IMR-90 (cell line): ENCODE results near the gene C3orf52. TPM values are rescaled to one million over a fixed set of nuclear protein-coding genes. Genes with fewer than 3 reads are reported as not detected.

Experiments
- ATAC-seq: fragments of 200-7000 bp; cut with Tn5 transposase; 2 replicates; pipeline ENCODE4 v1.9.1; 2020; ENCODE audit warnings: low read depth, mild to moderate bottlenecking, moderate library complexity
- BruUV-seq: library from RNA; stranded (reverse); fragments of 400-500 nt; replicated peaks from 2 replicates; lab custom pipeline; 2021; lab: Mats Ljungman, UMichigan
- CTCF ChIA-PET: fragments of 300-600 bp; formaldehyde crosslinking; extraction: SDS; loops from one replicate; lab custom pipeline; 2021; ENCODE audit warnings: antibody characterized with exemption; lab: Yijun Ruan, JAX
- POLR2A ChIA-PET: fragments of 300-600 bp; sonication (Branson Sonifier 250); formaldehyde crosslinking; loops from one replicate; lab custom pipeline; 2022; ENCODE audit warnings: antibody characterized with exemption; ENCODE audit not compliant: unreplicated experiment; lab: Charles Lee
- DNase-seq: peaks from one replicate; pipeline ENCODE4 v3.0.0; 2013
- H2AFZ ChIP-seq: replicated peaks from 2 replicates; pipeline ENCODE3; 2013; ENCODE audit warnings: low read length, mild to moderate bottlenecking; ENCODE audit not compliant: poor library complexity
- H2AK5ac ChIP-seq: 2 replicates; pipeline ENCODE4 v1.6.1; 2013; ENCODE audit warnings: low read depth, low read length, inconsistent platforms
- H2AK9ac ChIP-seq: replicated peaks from 2 replicates; pipeline ENCODE3; 2013; ENCODE audit warnings: mild to moderate bottlenecking, low read depth, low read length, moderate library complexity; ENCODE audit not compliant: poor library complexity
- H2BK120ac ChIP-seq: 2 replicates; pipeline ENCODE4 v1.6.1; 2013; ENCODE audit warnings: low read depth, low read length, inconsistent platforms
- H2BK15ac ChIP-seq: 3 replicates; pipeline ENCODE4 v1.6.1; 2013; ENCODE audit warnings: low read depth, low read length, inconsistent platforms
- H2BK20ac ChIP-seq: 2 replicates; pipeline ENCODE4 v1.6.1; 2013; ENCODE audit warnings: low read depth, mild to moderate bottlenecking, inconsistent platforms, low read length, moderate library complexity
- H2BK5ac ChIP-seq: 2 replicates; pipeline ENCODE4 v1.6.1; 2013; ENCODE audit warnings: mild to moderate bottlenecking, low read depth, low read length, inconsistent platforms; ENCODE audit not compliant: poor library complexity, severe bottlenecking
- H3K14ac ChIP-seq: replicated peaks from 2 replicates; pipeline ENCODE4 v1.6.1; 2013; ENCODE audit warnings: low read depth, low read length, inconsistent platforms
- H3K18ac ChIP-seq: 2 replicates; pipeline ENCODE4 v1.6.1; 2013; ENCODE audit warnings: low read depth, low read length, control low read depth
- H3K23ac ChIP-seq: 2 replicates; pipeline ENCODE4 v1.6.1; 2013; ENCODE audit warnings: low read depth, low read length, inconsistent platforms
- H3K27ac ChIP-seq: 2 replicates; pipeline ENCODE4 v1.5.1; 2013; ENCODE audit warnings: mild to moderate bottlenecking, control low read depth, low read length; ENCODE audit not compliant: insufficient read depth
- H3K27me3 ChIP-seq: 2 replicates; pipeline ENCODE4 v1.6.1; 2013; ENCODE audit warnings: low read length; ENCODE audit not compliant: control insufficient read depth, insufficient read depth
- H3K36me3 ChIP-seq: 2 replicates; pipeline ENCODE4 v1.6.1; 2013; ENCODE audit warnings: low read length, mixed read lengths; ENCODE audit not compliant: control insufficient read depth, insufficient read depth
- H3K4ac ChIP-seq: 2 replicates; pipeline ENCODE4 v1.6.1; 2013; ENCODE audit warnings: low read depth, low read length, inconsistent platforms
- H3K4me1 ChIP-seq: 2 replicates; pipeline ENCODE4 v1.6.1; 2013; ENCODE audit warnings: low read length, mixed read lengths; ENCODE audit not compliant: control insufficient read depth, insufficient read depth
- H3K4me2 ChIP-seq: 2 replicates; pipeline ENCODE4 v1.6.1; 2013; ENCODE audit warnings: low read depth, mild to moderate bottlenecking, control low read depth, low read length, moderate library complexity
- H3K4me3 ChIP-seq: 2 replicates; pipeline ENCODE4 v1.5.1; 2013; ENCODE audit warnings: low read depth, mild to moderate bottlenecking, control low read depth, low read length, moderate library complexity; ENCODE audit not compliant: insufficient read depth
- H3K56ac ChIP-seq: 2 replicates; pipeline ENCODE4 v1.6.1; 2013; ENCODE audit warnings: low read length, inconsistent platforms; ENCODE audit not compliant: insufficient read depth; ENCODE audit errors: extremely low read depth
- H3K79me1 ChIP-seq, 2 experiments: 2 replicates each; pipeline ENCODE4 v1.6.1; 2013; ENCODE audit warnings: low read length in 2 of 2, inconsistent platforms in 1 of 2, low read depth in 1 of 2
- H3K9ac ChIP-seq: 2 replicates; pipeline ENCODE4 v1.6.1; 2013; ENCODE audit warnings: low read depth, low read length, control low read depth
- H3K9me1 ChIP-seq: 2 replicates; pipeline ENCODE4 v1.6.1; 2013; ENCODE audit warnings: low read length, inconsistent platforms; ENCODE audit not compliant: insufficient read depth
- H3K9me3 ChIP-seq: 2 replicates; pipeline ENCODE4 v1.6.1; 2013; ENCODE audit warnings: low read length; ENCODE audit not compliant: control insufficient read depth, insufficient read depth
- H4K20me1 ChIP-seq: 2 replicates; pipeline ENCODE4 v1.6.1; 2013; ENCODE audit warnings: low read length, inconsistent platforms; ENCODE audit not compliant: insufficient read depth
- H4K5ac ChIP-seq: 2 replicates; pipeline ENCODE4 v1.6.1; 2013; ENCODE audit warnings: mild to moderate bottlenecking, low read depth, low read length, control low read depth
- H4K8ac ChIP-seq, 2 experiments: 2 replicates each; pipeline ENCODE4 v1.6.1; 2013; ENCODE audit warnings: low read depth in 2 of 2, low read length in 2 of 2, control low read depth in 1 of 2, inconsistent platforms in 1 of 2
- H4K91ac ChIP-seq: 2 replicates; pipeline ENCODE4 v1.6.1; 2013; ENCODE audit warnings: low read depth, low read length, inconsistent platforms; ENCODE audit not compliant: insufficient read depth
- BHLHE40 ChIP-seq: fragments of 150-350 bp; IDR thresholded peaks from 2 replicates; pipeline ENCODE4 v1.6.1; 2016; ENCODE audit warnings: mild to moderate bottlenecking, low read depth, low read length
- CEBPB ChIP-seq: IDR thresholded peaks from 2 replicates; pipeline ENCODE4 v1.6.1; 2012; ENCODE audit warnings: low read depth, low read length, improper control_type of control experiment
- FOS ChIP-seq: fragments of 150-350 bp; IDR thresholded peaks from 2 replicates; pipeline ENCODE4 v1.6.1; 2016; ENCODE audit warnings: low read depth, low read length
- MAFK ChIP-seq: IDR thresholded peaks from 2 replicates; pipeline ENCODE4 v1.6.1; 2012; ENCODE audit warnings: low read depth, low read length, improper control_type of control experiment
- MAZ ChIP-seq: IDR thresholded peaks from 2 replicates; pipeline ENCODE4 v1.6.1; 2012; ENCODE audit warnings: low read depth, mild to moderate bottlenecking, low read length, improper control_type of control experiment, moderate library complexity, borderline replicate concordance
- MXI1 ChIP-seq: IDR thresholded peaks from 2 replicates; pipeline ENCODE4 v1.6.1; 2012; ENCODE audit warnings: low read depth, mild to moderate bottlenecking, low read length, moderate library complexity, borderline replicate concordance
- NFE2L2 ChIP-seq: fragments of 150-350 bp; IDR thresholded peaks from 2 replicates; pipeline ENCODE4 v1.6.1; 2016; ENCODE audit warnings: low read depth, mild to moderate bottlenecking, low read length
- POLR2A ChIP-seq: IDR thresholded peaks from 2 replicates; pipeline ENCODE4 v1.6.1; 2012; ENCODE audit warnings: mild to moderate bottlenecking, low read depth, low read length
- RAD21 ChIP-seq: IDR thresholded peaks from 2 replicates; pipeline ENCODE4 v1.6.1; 2012; ENCODE audit warnings: low read length, improper control_type of control experiment
- RCOR1 ChIP-seq: IDR thresholded peaks from 2 replicates; pipeline ENCODE4 v1.6.1; 2012; ENCODE audit warnings: mild to moderate bottlenecking, low read length, improper control_type of control experiment; ENCODE audit not compliant: insufficient replicate concordance
- SMC3 ChIP-seq: fragments of 150-350 bp; IDR thresholded peaks from 2 replicates; pipeline ENCODE4 v1.6.1; 2016; ENCODE audit warnings: low read depth, mild to moderate bottlenecking, antibody characterized with exemption, low read length, moderate library complexity
- WGBS, 2 experiments: methylation state at CpG; one replicate each; pipeline versions ENCODE4 v1.1.5 to v1.1.7; 2013; ENCODE audit warnings: missing lambda C conversion rate in 2 of 2; ENCODE audit not compliant: insufficient read length in 1 of 2; ENCODE audit errors: extremely low coverage in 2 of 2; 5-methylcytosine and 5-hydroxymethylcytosine counted together
- dilution Hi-C: fragments of 300-500 bp; cut with HindIII; formaldehyde crosslinking; loops from one replicate; pipeline ENCODE4 v1.14.3; 2018; ENCODE audit warnings: low sequenced_read_pairs; ENCODE audit not compliant: unreplicated experiment
- in situ Hi-C: fragments of 300-500 bp; cut with MboI; formaldehyde crosslinking; loops from 3 replicates; pipeline ENCODE4 v1.14.3; 2019; ENCODE audit warnings: low sequenced_read_pairs, inconsistent platforms, mixed read lengths
- intact Hi-C: fragments of 100-400 bp; cut with micrococcal nuclease; formaldehyde crosslinking; loops from 2 replicates; pipeline ENCODE4 v1.10.0; 2022
- polyA plus RNA-seq, 3 experiments: library from polyadenylated mRNA; depleted of rRNA; stranded (reverse); fragments of >200 nt; gene quantifications; 2 replicates each; pipeline ENCODE4 v1.2.3, GENCODE V29; 2012; ENCODE audit warnings: low replicate concordance in 1 of 3
- total RNA-seq: library from RNA; depleted of rRNA; stranded (reverse); fragments of >200 nt; gene quantifications from 2 replicates; pipeline ENCODE4 v1.2.3, GENCODE V29; 2012
- TF ChIP-seq, protein P1 (sequence below): fragments of 150-350 bp; IDR thresholded peaks from 2 replicates; pipeline ENCODE4 v1.6.1; 2016; ENCODE audit warnings: low read depth, mild to moderate bottlenecking, low read length, moderate library complexity, borderline replicate concordance
- TF ChIP-seq, protein P2 (sequence below): conservative IDR thresholded peaks from 2 replicates; pipeline ENCODE4 v1.5.1; 2012; ENCODE audit warnings: mild to moderate bottlenecking, low read depth, low read length, improper control_type of control experiment
- TF ChIP-seq, protein P3 (sequence below): fragments of 150-350 bp; IDR thresholded peaks from 2 replicates; pipeline ENCODE4 v1.6.1; 2017; ENCODE audit warnings: mild to moderate bottlenecking, antibody characterized with exemption, low read length, low read depth

Gene C3orf52
- total and polyA plus RNA-seq, 2 of the 4 experiments (the other 2 are of a cell fraction): 7.5 to 12.5 TPM

DNA sequence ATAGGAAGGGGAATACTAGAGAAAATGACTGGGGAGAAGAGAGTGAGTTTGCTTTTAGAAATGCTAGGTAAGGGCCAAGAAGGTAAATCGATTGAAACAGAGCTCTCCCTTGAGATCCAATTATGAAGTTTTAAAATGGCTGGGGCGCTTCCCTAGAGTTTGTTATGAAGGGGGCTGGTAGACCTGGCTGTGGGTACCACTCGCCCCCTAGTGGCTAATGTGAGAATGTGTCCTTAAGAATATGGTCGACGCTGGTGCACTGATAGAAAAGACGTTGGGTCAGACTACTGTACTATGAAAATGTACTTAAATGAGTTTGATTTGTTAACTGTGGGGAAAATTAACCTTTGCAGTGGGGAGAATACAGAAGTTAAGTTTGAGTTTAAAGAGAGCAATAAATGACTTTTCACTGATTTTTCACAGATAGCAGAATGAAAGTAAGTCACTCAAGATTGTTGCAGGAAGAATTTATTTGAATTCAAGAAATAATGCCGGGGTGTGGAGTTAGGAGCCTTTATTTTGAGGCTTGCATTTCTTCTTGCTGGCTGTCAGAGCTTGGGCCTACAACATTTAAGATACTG lies 42.5 kb upstream of the C3orf52 start (continued):
- TF ChIP-seq POLR2A: no peak

DNA sequence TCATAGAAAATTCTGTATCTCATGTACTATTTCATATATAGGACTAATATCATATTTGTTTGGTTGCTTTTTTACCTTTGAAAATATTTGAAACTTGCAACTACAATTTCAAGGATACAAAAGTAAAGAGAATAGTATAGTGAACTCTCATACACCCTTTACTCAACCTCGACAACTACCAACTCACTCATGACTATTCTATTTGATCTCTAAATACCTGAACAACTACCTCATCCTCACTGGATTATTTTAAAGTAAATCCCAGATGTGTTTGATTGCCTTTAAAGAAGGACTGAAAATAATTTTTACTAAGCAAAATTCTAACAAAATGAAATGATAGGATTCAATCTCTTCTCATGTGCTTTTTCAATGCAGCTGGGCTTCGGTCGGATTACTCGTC lies 39.6 kb upstream of the C3orf52 start:
- Histone ChIP-seq H3K4me3 (no peak overlapping the region), H3K4me2 (no peak overlapping the region), H4K8ac (no peak overlapping the region), H2BK5ac (no peak overlapping the region), H3K27ac (no peak overlapping the region), H3K36me3 (no peaks in the 10 kb centered on the region), H3K27me3 (no peaks in the 10 kb centered on the region), H3K9ac (no peak overlapping the region), H2AK5ac (no peak overlapping the region), H3K56ac (no peak overlapping the region), H2AFZ (no peak overlapping the region), H4K5ac (no peak overlapping the region), H4K91ac (no peak overlapping the region), H3K18ac (no peak overlapping the region; the same call in 1 of the 2 replicates), H3K9me3 (no peaks in the 10 kb centered on the region), H2BK15ac (no peak overlapping the region), H3K79me1 (no peaks in the 10 kb centered on the region), H2BK20ac (no peak overlapping the region), H3K23ac (no peak overlapping the region), H3K9me1 (no peaks in the 10 kb centered on the region), H4K20me1 (no peaks in the 10 kb centered on the region), H3K4me1 (no peaks in the 10 kb centered on the region), H3K14ac (no peak overlapping the region), H2AK9ac (no peak overlapping the region), H3K4ac (no peak overlapping the region), H2BK120ac (no peak overlapping the region)
- intact Hi-C loops (no loop called here), in situ Hi-C loops (no loop called here), dilution Hi-C loops (no loop called here)
- WGBS, 2 experiments: no CpG with 5 or more reads among the region's 4 CpGs
- ChIA-PET POLR2A (no interaction called here), CTCF (no interaction called here)
- peak; percentile 59 for DNase-seq
- no peak for ATAC-seq
- no TSS peak for BruUV-seq
- TF ChIP-seq, protein P1, sequence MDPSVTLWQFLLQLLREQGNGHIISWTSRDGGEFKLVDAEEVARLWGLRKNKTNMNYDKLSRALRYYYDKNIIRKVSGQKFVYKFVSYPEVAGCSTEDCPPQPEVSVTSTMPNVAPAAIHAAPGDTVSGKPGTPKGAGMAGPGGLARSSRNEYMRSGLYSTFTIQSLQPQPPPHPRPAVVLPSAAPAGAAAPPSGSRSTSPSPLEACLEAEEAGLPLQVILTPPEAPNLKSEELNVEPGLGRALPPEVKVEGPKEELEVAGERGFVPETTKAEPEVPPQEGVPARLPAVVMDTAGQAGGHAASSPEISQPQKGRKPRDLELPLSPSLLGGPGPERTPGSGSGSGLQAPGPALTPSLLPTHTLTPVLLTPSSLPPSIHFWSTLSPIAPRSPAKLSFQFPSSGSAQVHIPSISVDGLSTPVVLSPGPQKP: no peak
- TF ChIP-seq MXI1 (no peak), FOS (no peak), NFE2L2 (no peak), RAD21 (no peak), MAZ (no peak), BHLHE40 (no peak), CEBPB (no peak), MAFK (no peak), SMC3 (no peak), RCOR1 (no peak), POLR2A (no peak)
- TF ChIP-seq, protein P2, sequence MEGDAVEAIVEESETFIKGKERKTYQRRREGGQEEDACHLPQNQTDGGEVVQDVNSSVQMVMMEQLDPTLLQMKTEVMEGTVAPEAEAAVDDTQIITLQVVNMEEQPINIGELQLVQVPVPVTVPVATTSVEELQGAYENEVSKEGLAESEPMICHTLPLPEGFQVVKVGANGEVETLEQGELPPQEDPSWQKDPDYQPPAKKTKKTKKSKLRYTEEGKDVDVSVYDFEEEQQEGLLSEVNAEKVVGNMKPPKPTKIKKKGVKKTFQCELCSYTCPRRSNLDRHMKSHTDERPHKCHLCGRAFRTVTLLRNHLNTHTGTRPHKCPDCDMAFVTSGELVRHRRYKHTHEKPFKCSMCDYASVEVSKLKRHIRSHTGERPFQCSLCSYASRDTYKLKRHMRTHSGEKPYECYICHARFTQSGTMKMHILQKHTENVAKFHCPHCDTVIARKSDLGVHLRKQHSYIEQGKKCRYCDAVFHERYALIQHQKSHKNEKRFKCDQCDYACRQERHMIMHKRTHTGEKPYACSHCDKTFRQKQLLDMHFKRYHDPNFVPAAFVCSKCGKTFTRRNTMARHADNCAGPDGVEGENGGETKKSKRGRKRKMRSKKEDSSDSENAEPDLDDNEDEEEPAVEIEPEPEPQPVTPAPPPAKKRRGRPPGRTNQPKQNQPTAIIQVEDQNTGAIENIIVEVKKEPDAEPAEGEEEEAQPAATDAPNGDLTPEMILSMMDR: no peak
- TF ChIP-seq, protein P3, sequence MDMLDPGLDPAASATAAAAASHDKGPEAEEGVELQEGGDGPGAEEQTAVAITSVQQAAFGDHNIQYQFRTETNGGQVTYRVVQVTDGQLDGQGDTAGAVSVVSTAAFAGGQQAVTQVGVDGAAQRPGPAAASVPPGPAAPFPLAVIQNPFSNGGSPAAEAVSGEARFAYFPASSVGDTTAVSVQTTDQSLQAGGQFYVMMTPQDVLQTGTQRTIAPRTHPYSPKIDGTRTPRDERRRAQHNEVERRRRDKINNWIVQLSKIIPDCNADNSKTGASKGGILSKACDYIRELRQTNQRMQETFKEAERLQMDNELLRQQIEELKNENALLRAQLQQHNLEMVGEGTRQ: no peak
